Dermis blood vessel endothelial cell (primary cell): Measurements from ENCODE around the gene FILIP1. TPM values are rescaled to one million over a fixed set of nuclear protein-coding genes. Genes with fewer than 3 reads are reported as not detected.

Experiments
- DNase-seq: peaks from one replicate; pipeline ENCODE4 v3.0.0; 2010
- total RNA-seq: library from RNA; depleted of rRNA; stranded (reverse); fragments of >200 nt; gene quantifications from 2 replicates; pipeline ENCODE4 v1.2.3, GENCODE V29; 2014

Gene FILIP1
- total RNA-seq, 1 donor from 2014 or later, result 21.1 TPM

GRCh38 chr6:75491291-75491690, 2.3 kb downstream of the FILIP1 start:
- DNase-seq, result no peak

GRCh38 chr6:75490706-75491105, 2.9 kb downstream of the FILIP1 start:
- no peak for DNase-seq

- DNase-seq, result peak; percentile 63
Observed at GRCh38 chr6:75489025-75489424, 4.6 kb downstream of the FILIP1 start.

- DNase-seq, result peak; percentile 50
Observed at GRCh38 chr6:75488033-75488432, 5.6 kb downstream of the FILIP1 start.

- peak; percentile 60 for DNase-seq
Observed at GRCh38 chr6:75486850-75487518, 6.6 kb downstream of the FILIP1 start.

GRCh38 chr6:75484535-75484934, 9.1 kb downstream of the FILIP1 start:
- DNase-seq, result no peak

GRCh38 chr6:75483136-75483952, 10.3 kb downstream of the FILIP1 start:
- DNase-seq, result peak; percentile 95

GRCh38 chr6:75481936-75482593, 11.5 kb downstream of the FILIP1 start:
- no peak for DNase-seq

- no peak for DNase-seq
Observed at GRCh38 chr6:75481394-75481793, 12.2 kb downstream of the FILIP1 start.

GRCh38 chr6:75480425-75480824, 13.2 kb downstream of the FILIP1 start:
- no peak for DNase-seq

- DNase-seq, result no peak
Observed at GRCh38 chr6:75479712-75480111, 13.9 kb downstream of the FILIP1 start.

- DNase-seq, result peak; percentile 84
Observed at GRCh38 chr6:75478929-75479328, 14.7 kb downstream of the FILIP1 start.

GRCh38 chr6:75472885-75473284, 20.7 kb downstream of the FILIP1 start:
- no peak for DNase-seq

GRCh38 chr6:75467966-75468365, 25.6 kb downstream of the FILIP1 start:
- no peak for DNase-seq

- DNase-seq, result no peak
Observed at GRCh38 chr6:75467284-75467683, 26.3 kb downstream of the FILIP1 start.

- DNase-seq, result no peak
Observed at GRCh38 chr6:75466636-75467035, 27.0 kb downstream of the FILIP1 start.

- DNase-seq, result no peak
Observed at GRCh38 chr6:75463908-75464307, 29.7 kb downstream of the FILIP1 start.

- no peak for DNase-seq
Observed at GRCh38 chr6:75463061-75463460, 30.5 kb downstream of the FILIP1 start.

GRCh38 chr6:75460681-75461080, 32.9 kb downstream of the FILIP1 start:
- DNase-seq, result no peak

GRCh38 chr6:75458895-75459294, 34.7 kb downstream of the FILIP1 start:
- no peak for DNase-seq

GRCh38 chr6:75450903-75451302, 42.7 kb downstream of the FILIP1 start:
- DNase-seq, result no peak

GRCh38 chr6:75449630-75450206, 43.9 kb downstream of the FILIP1 start:
- DNase-seq, result no peak

GRCh38 chr6:75446241-75446880, 47.2 kb downstream of the FILIP1 start:
- DNase-seq, result no peak
